NT2/D1 (cell line): ENCODE data around the gene KRT80.

Experiments used
- YY1 ChIP-seq: IDR thresholded peaks from 2 replicates; pipeline ENCODE4 v1.6.1; 2011; ENCODE audit not compliant: insufficient read length, insufficient read depth
- ZNF274 ChIP-seq: IDR thresholded peaks from 2 replicates; pipeline ENCODE4 v1.6.1; 2011; ENCODE audit warnings: mild to moderate bottlenecking, low read depth, low read length

DNA sequence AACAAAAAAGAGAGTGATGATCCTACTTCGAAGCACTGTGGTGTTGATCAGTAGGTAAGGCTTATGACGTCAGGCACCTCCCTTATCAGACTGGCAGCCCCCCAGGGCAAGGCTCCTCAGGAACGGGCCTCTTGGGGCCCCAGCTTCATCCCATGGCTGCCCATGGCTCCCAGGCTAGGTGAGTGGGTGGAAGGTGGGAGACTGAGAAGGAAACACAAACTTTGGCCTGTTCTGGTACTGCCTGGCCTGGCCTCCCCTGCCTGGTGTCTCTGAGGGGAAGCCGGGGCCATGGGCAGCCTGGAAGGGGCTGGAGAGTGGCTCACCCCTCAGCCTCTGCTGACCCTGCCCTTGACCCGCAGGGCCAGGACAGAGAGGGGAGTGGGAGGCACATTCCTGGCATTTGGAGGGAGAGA, 38.9 kb downstream of the KRT80 start:
- no peak for TF ChIP-seq YY1
- TF ChIP-seq ZNF274 = no peak
